Measurements from ENCODE around the gene DNAH2. TPM values are rescaled to one million over a fixed set of nuclear protein-coding genes. Genes with fewer than 3 reads are reported as not detected.
A peak's percentile ranks its signal among the peaks of the same experiment; 100 is the strongest.

Gene DNAH2
- total and polyA plus RNA-seq, 2 donors (not counting 1 experiment from before 2014, with no cell fraction given): 0.08 to 0.17 TPM

DNA sequence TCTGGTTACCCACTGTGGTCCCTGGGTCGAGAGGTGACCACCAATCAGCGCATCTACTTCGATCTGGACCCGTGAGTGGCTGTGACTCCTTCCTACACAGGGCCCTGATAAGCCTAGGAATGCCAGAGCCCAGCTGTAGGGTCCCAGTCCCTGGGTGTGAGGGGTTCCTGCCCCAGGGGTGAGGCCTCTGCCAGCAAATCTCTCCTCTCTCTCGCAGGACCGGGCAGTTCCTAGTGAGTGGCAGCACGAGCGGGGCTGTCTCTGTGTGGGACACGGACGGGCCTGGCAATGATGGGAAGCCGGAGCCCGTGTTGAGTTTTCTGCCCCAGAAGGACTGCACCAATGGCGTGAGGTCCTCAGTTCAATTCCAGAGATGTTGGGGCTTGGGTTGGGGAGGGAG is 14.8 kb upstream of the DNAH2 start:
- Histone ChIP-seq H3K79me2 (ENCODE audit: control insufficient read depth, insufficient read depth, low read length) (no peaks in the 10 kb centered on the region), H3K4me2 (ENCODE audit: extremely low read depth, insufficient read depth, low read length) (no peak overlapping the region), H2AFZ (ENCODE audit: low read length) (no peak overlapping the region), H3K4me3 (replicated peaks in 1 of 4; ENCODE audit: control extremely low read depth in 1 of 4, insufficient read depth in 1 of 4, low read depth in 3 of 4, low read length in 4 of 4) (no peak overlapping the region), H4K20me1 (ENCODE audit: control insufficient read depth, extremely low read depth, insufficient read depth, low read length) (no peaks in the 10 kb centered on the region), H3K9ac (ENCODE audit: insufficient read depth, low read length) (no peak overlapping the region), H3K27me3 (ENCODE audit: control insufficient read depth, insufficient read depth, low read length) (peaks cover 25% of the 10 kb centered on the region), H3K9me3 (ENCODE audit: control insufficient read depth, insufficient read depth, low read depth, low read length) (no peaks in the 10 kb centered on the region), H3K36me3 (ENCODE audit: control insufficient read depth, insufficient read depth, low read length) (peaks cover 2% of the 10 kb centered on the region), H3K27ac (ENCODE audit: insufficient read depth, low read length) (no peak overlapping the region), H3K4me1 (ENCODE audit: control insufficient read depth, extremely low read depth, insufficient read depth, low read length) (peaks cover 4% of the 10 kb centered on the region)
- no peak for DNase-seq (ENCODE audit: low read depth in 2 of 2)
- TF ChIP-seq CTCF (conservative IDR thresholded peaks at IDR 0.05 in 1 of 2, IDR thresholded peaks at IDR 0.05 in 1 of 2; ENCODE audit: low read depth in 1 of 2, low read length in 2 of 2): no peak
- no peak for TF ChIP-seq EZH2 (IDR thresholded peaks at IDR 0.05; ENCODE audit: low read length, missing control alignments)

- H3K9me3 ChIP-seq (ENCODE audit: control insufficient read depth, insufficient read depth, low read depth, low read length): no peaks in the 10 kb centered on the region
- peaks cover 25% of the 10 kb centered on the region for H3K27me3 ChIP-seq (ENCODE audit: control insufficient read depth, insufficient read depth, low read length)
- TF ChIP-seq CTCF (conservative IDR thresholded peaks at IDR 0.05 in 1 of 2, IDR thresholded peaks at IDR 0.05 in 1 of 2; ENCODE audit: low read depth in 1 of 2, low read length in 2 of 2): no peak
- no peak for TF ChIP-seq EZH2 (IDR thresholded peaks at IDR 0.05; ENCODE audit: low read length, missing control alignments)
- H3K36me3 ChIP-seq (ENCODE audit: control insufficient read depth, insufficient read depth, low read length): peaks cover 2% of the 10 kb centered on the region
- H3K4me2 ChIP-seq (ENCODE audit: extremely low read depth, insufficient read depth, low read length): no peak overlapping the region
- H3K79me2 ChIP-seq (ENCODE audit: control insufficient read depth, insufficient read depth, low read length): no peaks in the 10 kb centered on the region
- no peaks in the 10 kb centered on the region for H4K20me1 ChIP-seq (ENCODE audit: control insufficient read depth, extremely low read depth, insufficient read depth, low read length)
- H3K9ac ChIP-seq (ENCODE audit: insufficient read depth, low read length): no peak overlapping the region
- H3K27ac ChIP-seq (ENCODE audit: insufficient read depth, low read length): no peak overlapping the region
- peak overlapping the region in 2 of 4 experiments; percentile 61 to 63 for H3K4me3 ChIP-seq (replicated peaks in 1 of 4; ENCODE audit: control extremely low read depth in 1 of 4, insufficient read depth in 1 of 4, low read depth in 3 of 4, low read length in 4 of 4)
- H3K4me1 ChIP-seq (ENCODE audit: control insufficient read depth, extremely low read depth, insufficient read depth, low read length): peaks cover 4% of the 10 kb centered on the region
- no peak overlapping the region for H2AFZ ChIP-seq (ENCODE audit: low read length)
- peak; percentile 43 to 49 for DNase-seq (ENCODE audit: low read depth in 2 of 2)
Measured at GRCh38 chr17:7703584-7704479, 13.7 kb upstream of the DNAH2 start.

DNA sequence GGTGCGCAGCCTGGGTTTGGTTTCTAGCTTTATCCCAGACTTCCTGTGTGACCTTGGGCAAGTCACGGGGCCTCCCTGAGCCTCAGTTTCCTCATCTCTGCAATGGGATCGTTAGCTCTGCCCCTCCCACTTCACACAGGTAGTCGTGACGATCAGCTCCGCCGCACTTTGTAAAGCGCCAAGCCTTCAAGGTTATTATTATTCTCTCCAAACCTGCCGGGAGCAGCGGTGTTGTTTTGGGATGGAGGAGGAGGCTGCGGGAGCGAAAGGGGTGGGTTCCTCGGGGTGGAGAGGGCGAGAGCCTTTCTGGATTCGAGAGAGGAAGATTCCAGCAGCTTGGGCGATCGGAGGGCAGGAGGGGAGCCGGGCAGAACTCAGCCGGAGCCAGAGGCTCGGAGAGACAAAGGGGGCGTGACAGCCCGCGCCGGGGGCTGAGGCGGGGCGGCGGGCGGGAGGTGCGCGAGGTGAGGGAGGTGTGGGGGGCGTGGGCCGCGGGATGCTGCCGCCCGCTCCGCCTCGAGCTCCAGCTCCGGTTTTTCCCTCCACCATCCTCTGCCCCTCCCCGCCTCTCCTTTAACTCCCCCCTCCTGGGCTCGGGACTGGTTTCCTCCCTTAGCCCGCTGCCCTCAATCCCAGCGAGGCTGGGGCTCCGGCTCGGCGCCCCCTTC is 12.8 kb upstream of the DNAH2 start, which contains the start of gene EFNB3:
Gene EFNB3 (plus strand): TSS at position 602 of the 668 bp plus-strand sequence. CDS start 397 bp downstream, outside the sequence.
- Histone ChIP-seq H3K79me2 (ENCODE audit: control insufficient read depth, insufficient read depth, low read length) (no peaks in the 10 kb centered on the region), H3K9me3 (ENCODE audit: control insufficient read depth, insufficient read depth, low read depth, low read length) (no peaks in the 10 kb centered on the region), H3K27ac (ENCODE audit: insufficient read depth, low read length) (no peak within 1 kb of the TSS), H3K4me3 (replicated peaks in 1 of 4; ENCODE audit: control extremely low read depth in 1 of 4, insufficient read depth in 1 of 4, low read depth in 3 of 4, low read length in 4 of 4) (peak within 1 kb of the TSS; percentile 24 to 63 (median 48)), H3K4me2 (ENCODE audit: extremely low read depth, insufficient read depth, low read length) (peak within 1 kb of the TSS; percentile 73), H3K27me3 (ENCODE audit: control insufficient read depth, insufficient read depth, low read length) (peaks cover 25% of the 10 kb centered on the region), H3K9ac (ENCODE audit: insufficient read depth, low read length) (no peak within 1 kb of the TSS), H3K36me3 (ENCODE audit: control insufficient read depth, insufficient read depth, low read length) (peaks cover 2% of the 10 kb centered on the region), H2AFZ (ENCODE audit: low read length) (no peak within 1 kb of the TSS), H4K20me1 (ENCODE audit: control insufficient read depth, extremely low read depth, insufficient read depth, low read length) (no peaks in the 10 kb centered on the region), H3K4me1 (ENCODE audit: control insufficient read depth, extremely low read depth, insufficient read depth, low read length) (peaks cover 4% of the 10 kb centered on the region)
- DNase-seq (ENCODE audit: low read depth in 2 of 2): peak; percentile 22 to 50
- no peak for TF ChIP-seq CTCF (conservative IDR thresholded peaks at IDR 0.05 in 1 of 2, IDR thresholded peaks at IDR 0.05 in 1 of 2; ENCODE audit: low read depth in 1 of 2, low read length in 2 of 2)
- peak; percentile 93 for TF ChIP-seq EZH2 (IDR thresholded peaks at IDR 0.05; ENCODE audit: low read length, missing control alignments)

Measured in fibroblast of lung (primary cell).